HepG2 (cell line): Measurements from ENCODE around the gene LHX3. TPM values are rescaled to one million over a fixed set of nuclear protein-coding genes. Genes with fewer than 3 reads are reported as not detected.

Source experiments
- HCFC1 ChIP-seq: fragments of 150-350 bp; IDR thresholded peaks from 2 replicates; pipeline ENCODE4 v1.6.1; 2014; ENCODE audit warnings: low read depth, low read length
- HNRNPL ChIP-seq: fragments of 200-400 bp; formaldehyde crosslinking; IDR thresholded peaks from 2 replicates; pipeline ENCODE4 v1.6.1; 2017; ENCODE audit warnings: mild to moderate bottlenecking, low read depth, low read length
- KLF9 ChIP-seq: IDR thresholded peaks from 2 replicates; pipeline ENCODE4 v1.6.1; 2016; ENCODE audit warnings: low read depth
- MATR3 ChIP-seq: sonication (generic); formaldehyde crosslinking; IDR thresholded peaks from 2 replicates; pipeline ENCODE4 v1.4.0; 2020; ENCODE audit warnings: missing genetic modification reagents
- NFAT5 ChIP-seq: sonication (generic); formaldehyde crosslinking; IDR thresholded peaks from 2 replicates; pipeline ENCODE4 v1.4.0; 2020; ENCODE audit warnings: missing genetic modification reagents
- NFKB2 ChIP-seq: sonication (generic); formaldehyde crosslinking; IDR thresholded peaks from 2 replicates; pipeline ENCODE4 v1.4.0; 2020; ENCODE audit warnings: missing genetic modification reagents, borderline replicate concordance
- PHF21A ChIP-seq: sonication (generic); formaldehyde crosslinking; IDR thresholded peaks from 2 replicates; pipeline ENCODE4 v1.5.0; 2020; ENCODE audit warnings: mild to moderate bottlenecking, missing genetic modification reagents
- SKI ChIP-seq: fragments of 450-650 bp; IDR thresholded peaks from one replicate; pipeline ENCODE4 v1.6.1; 2018; ENCODE audit warnings: mild to moderate bottlenecking; ENCODE audit not compliant: partially characterized antibody
- SNAPC2 ChIP-seq: sonication (generic); formaldehyde crosslinking; IDR thresholded peaks from 2 replicates; pipeline ENCODE4 v1.8.1; 2022; ENCODE audit warnings: mild to moderate bottlenecking, missing genetic modification reagents
- SRSF9 ChIP-seq: fragments of 200-400 bp; formaldehyde crosslinking; IDR thresholded peaks from 2 replicates; pipeline ENCODE4 v1.6.1; 2018; ENCODE audit warnings: borderline replicate concordance, mild to moderate bottlenecking, low read depth, low read length; ENCODE audit not compliant: insufficient read depth, poor library complexity, severe bottlenecking
- TOE1 ChIP-seq: sonication (generic); formaldehyde crosslinking; IDR thresholded peaks from 2 replicates; pipeline ENCODE4 v1.4.0; 2020; ENCODE audit warnings: mild to moderate bottlenecking, missing genetic modification reagents
- TRAFD1 ChIP-seq: sonication (generic); formaldehyde crosslinking; IDR thresholded peaks from 2 replicates; pipeline ENCODE4 v1.5.1; 2020; ENCODE audit warnings: missing genetic modification reagents, mild to moderate bottlenecking, borderline replicate concordance
- ZFY ChIP-seq: sonication (generic); formaldehyde crosslinking; IDR thresholded peaks from 2 replicates; pipeline ENCODE4 v1.4.0; 2020; ENCODE audit warnings: missing genetic modification reagents
- ZNF225 ChIP-seq: sonication (generic); formaldehyde crosslinking; IDR thresholded peaks from 2 replicates; pipeline ENCODE4 v1.4.0; 2020; ENCODE audit warnings: mild to moderate bottlenecking, missing genetic modification reagents
- ZNF326 ChIP-seq: sonication (generic); formaldehyde crosslinking; IDR thresholded peaks from 2 replicates; pipeline ENCODE4 v1.4.0; 2020; ENCODE audit warnings: missing genetic modification reagents, borderline replicate concordance
- ZNF350 ChIP-seq: sonication (generic); formaldehyde crosslinking; IDR thresholded peaks from 2 replicates; pipeline ENCODE4 v1.4.0; 2020; ENCODE audit warnings: mild to moderate bottlenecking, low read depth, missing genetic modification reagents, borderline replicate concordance
- ZNF550 ChIP-seq: sonication (generic); formaldehyde crosslinking; IDR thresholded peaks from 2 replicates; pipeline ENCODE4 v1.4.0; 2020; ENCODE audit warnings: mild to moderate bottlenecking, missing genetic modification reagents, borderline replicate concordance
- ZNF589 ChIP-seq: sonication (generic); formaldehyde crosslinking; conservative IDR thresholded peaks from 2 replicates; pipeline ENCODE4 v1.8.0; 2022; ENCODE audit warnings: mild to moderate bottlenecking, moderate library complexity, missing genetic modification reagents
- ZNF83 ChIP-seq: sonication (generic); formaldehyde crosslinking; IDR thresholded peaks from 2 replicates; pipeline ENCODE4 v1.4.0; 2020; ENCODE audit warnings: missing genetic modification reagents, mild to moderate bottlenecking, borderline replicate concordance
- polyA plus RNA-seq, 8 experiments: library from polyadenylated mRNA; depleted of rRNA in 3 of 8; stranded (reverse) in 7 of 8; unstranded in 1 of 8; fragments of >200 nt; fragmentation: Illumina TruSeq in 4 of 8; extraction: Trizol in 4 of 8; gene quantifications; 2 replicates each; pipeline versions ENCODE4 v1.2.1 to v1.2.3, GENCODE V29; 2011 to 2016; ENCODE audit warnings: low read depth in 4 of 8, missing spikeins in 1 of 8, mixed read lengths in 1 of 8; ENCODE audit not compliant: insufficient read depth in 1 of 8
- total RNA-seq, 5 experiments: library from RNA; depleted of rRNA; stranded (reverse); fragments of >200 nt; fragmentation: Illumina TruSeq; extraction: Trizol; gene quantifications; 2 replicates each; pipeline ENCODE4 v1.2.3, GENCODE V29; 2016; ENCODE audit warnings: low read depth in 1 of 5

The LHX3 gene
- total and polyA plus RNA-seq, 2 of the 13 experiments (the other 11 are each of a cell fraction or from before 2014, with no cell fraction given) = not detected

GRCh38 chr9:136251264-136252115 is 46.6 kb upstream of the LHX3 start (continued):
- TF ChIP-seq NFKB2 (CRISPR knock-in tag) (peak; percentile 31; the same call in 1 of the 2 replicates), SNAPC2 (CRISPR knock-in tag) (no peak), SKI (no peak), TRAFD1 (CRISPR knock-in tag) (no peak), SRSF9 (no peak), ZNF326 (no peak), HCFC1 (no peak), PHF21A (no peak), ZNF550 (no peak), NFAT5 (CRISPR knock-in tag) (no peak), ZNF589 (no peak), ZNF225 (CRISPR knock-in tag) (no peak), MATR3 (CRISPR knock-in tag) (no peak), ZFY (CRISPR knock-in tag) (0 out of 2 replicates have a peak, but pooled peaks have one; percentile 19), KLF9 (CRISPR knock-in tag) (no peak), ZNF350 (no peak), HNRNPL (no peak), TOE1 (CRISPR knock-in tag) (no peak), ZNF83 (CRISPR knock-in tag) (no peak)
